Retinal pigment epithelial cell (primary cell): Measurements from ENCODE around the gene MYO1G.
"Not testable (repeated sequence)": the region's sequence is repeated elsewhere in the genome, so short reads cannot be mapped to it uniquely, and the experiment has no call there.

Experiments used
- DNase-seq: peaks from one replicate; pipeline ENCODE4 v3.0.0-alpha.2; 2010; ENCODE audit warnings: low read depth
- H3K4me3 ChIP-seq: 2 replicates; pipeline ENCODE4 v1.5.1; 2011; ENCODE audit warnings: mild to moderate bottlenecking, low read length, control low read depth, moderate library complexity
- TF ChIP-seq, protein P1 (sequence below): conservative IDR thresholded peaks from 2 replicates; pipeline ENCODE4 v1.5.1; 2011; ENCODE audit warnings: low read depth, low read length, control low read depth, inconsistent platforms

Gene MYO1G

DNA sequence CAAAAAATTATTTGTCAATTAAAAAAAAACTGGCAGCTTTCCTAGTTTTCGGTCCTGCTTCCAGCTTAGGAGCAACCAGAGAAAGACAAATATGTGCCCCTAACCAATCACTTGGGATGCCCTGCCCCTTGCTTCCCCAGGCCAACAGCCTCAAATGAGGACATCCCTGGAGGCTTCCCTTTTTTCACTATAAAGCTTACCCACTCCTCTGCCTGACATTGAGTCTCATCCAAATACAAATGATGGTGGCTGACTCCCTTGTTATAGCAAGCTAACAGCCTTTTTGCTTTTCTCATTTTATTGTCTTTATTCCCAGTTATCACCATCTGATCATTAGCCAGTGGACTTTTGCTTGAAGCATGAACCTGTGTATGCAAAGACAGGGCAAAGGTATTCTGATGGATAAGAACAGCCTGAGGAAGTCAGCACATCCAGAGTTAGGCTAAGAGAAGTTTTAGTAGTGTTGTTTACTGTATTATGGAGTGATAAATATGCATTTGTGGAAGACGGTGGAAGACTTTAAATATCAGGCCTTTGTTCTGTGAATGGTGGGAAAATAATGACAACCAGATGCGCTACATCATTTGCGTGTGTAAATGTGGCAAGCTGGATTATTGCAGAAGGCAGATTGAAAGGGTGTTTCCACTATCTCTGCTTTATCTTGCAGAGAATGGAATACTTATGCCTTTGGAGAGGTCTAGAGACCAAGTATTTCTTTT, 19.5 kb upstream of the MYO1G start:
- H3K4me3 ChIP-seq: no peak overlapping the region
- TF ChIP-seq, protein P1, sequence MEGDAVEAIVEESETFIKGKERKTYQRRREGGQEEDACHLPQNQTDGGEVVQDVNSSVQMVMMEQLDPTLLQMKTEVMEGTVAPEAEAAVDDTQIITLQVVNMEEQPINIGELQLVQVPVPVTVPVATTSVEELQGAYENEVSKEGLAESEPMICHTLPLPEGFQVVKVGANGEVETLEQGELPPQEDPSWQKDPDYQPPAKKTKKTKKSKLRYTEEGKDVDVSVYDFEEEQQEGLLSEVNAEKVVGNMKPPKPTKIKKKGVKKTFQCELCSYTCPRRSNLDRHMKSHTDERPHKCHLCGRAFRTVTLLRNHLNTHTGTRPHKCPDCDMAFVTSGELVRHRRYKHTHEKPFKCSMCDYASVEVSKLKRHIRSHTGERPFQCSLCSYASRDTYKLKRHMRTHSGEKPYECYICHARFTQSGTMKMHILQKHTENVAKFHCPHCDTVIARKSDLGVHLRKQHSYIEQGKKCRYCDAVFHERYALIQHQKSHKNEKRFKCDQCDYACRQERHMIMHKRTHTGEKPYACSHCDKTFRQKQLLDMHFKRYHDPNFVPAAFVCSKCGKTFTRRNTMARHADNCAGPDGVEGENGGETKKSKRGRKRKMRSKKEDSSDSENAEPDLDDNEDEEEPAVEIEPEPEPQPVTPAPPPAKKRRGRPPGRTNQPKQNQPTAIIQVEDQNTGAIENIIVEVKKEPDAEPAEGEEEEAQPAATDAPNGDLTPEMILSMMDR: no peak
- DNase-seq: no peak

- no peak overlapping the region for H3K4me3 ChIP-seq
- DNase-seq: no peak
- TF ChIP-seq, protein P1: no peak
These were observed 17.0 kb upstream of the MYO1G start for GRCh38 chr7:44995555-44996493.

GRCh38 chr7:44994877-44995554, 16.2 kb upstream of the MYO1G start:
- TF ChIP-seq, protein P1: no peak
- no peak for DNase-seq
- no peak overlapping the region for H3K4me3 ChIP-seq

GRCh38 chr7:44992004-44992795, 13.4 kb upstream of the MYO1G start:
- not testable (repeated sequence) for H3K4me3 ChIP-seq, DNase-seq

GRCh38 chr7:44990109-44991023, 11.6 kb upstream of the MYO1G start:
- TF ChIP-seq, protein P1: no peak
- no peak overlapping the region for H3K4me3 ChIP-seq
- DNase-seq: peak; percentile 73

- TF ChIP-seq, protein P1: no peak
- no peak for DNase-seq
- H3K4me3 ChIP-seq: no peak overlapping the region
These were observed 10.3 kb upstream of the MYO1G start for GRCh38 chr7:44989132-44989531.
